ENCODE results near the gene B3GAT1. TPM values are rescaled to one million over a fixed set of nuclear protein-coding genes. Genes with fewer than 3 reads are reported as not detected.

The B3GAT1 gene
- total RNA-seq, 3 donors from 2014 or later (not counting 1 experiment from before 2014, with no cell fraction given): 41.3 to 78.4 (median 65.1) TPM

GRCh38 chr11:134371436-134372185 lies 40.4 kb downstream of the B3GAT1 start:
- no peak overlapping the region for H3K27ac ChIP-seq (ENCODE audit: low read length)
- H3K4me3 Mint-ChIP-seq: no peak overlapping the region
- H3K27ac Mint-ChIP-seq: no peak overlapping the region
- no peaks in the 10 kb centered on the region for H3K4me1 ChIP-seq (ENCODE audit: control insufficient read depth, insufficient read depth, low read length)
- H3K36me3 ChIP-seq (ENCODE audit: control insufficient read depth, insufficient read depth, low read length): no peaks in the 10 kb centered on the region
- H3K36me3 Mint-ChIP-seq: no peaks in the 10 kb centered on the region
- no peaks in the 10 kb centered on the region for H3K9me3 ChIP-seq (ENCODE audit: control insufficient read depth, insufficient read depth, low read length)
- no peaks in the 10 kb centered on the region for H3K27me3 ChIP-seq (ENCODE audit: control insufficient read depth, insufficient read depth, low read length)
- no peaks in the 10 kb centered on the region for H3K9me3 Mint-ChIP-seq
- peaks cover 0 to 8% of the 10 kb centered on the region in 2 donors for H3K4me1 Mint-ChIP-seq
- TF ChIP-seq CTCF (IDR thresholded peaks at IDR 0.05): no peak
- WGBS (ENCODE audit: insufficient coverage): 92% methylated on average over 22 of the region's 22 CpGs
- H3K27me3 Mint-ChIP-seq (ENCODE audit: low read depth in 2 of 2): no peaks in the 10 kb centered on the region
- intact Hi-C loops (cut with micrococcal nuclease): no loop called here
- no peak for DNase-seq
- ATAC-seq: no peak
- H3K4me3 ChIP-seq (ENCODE audit: low read length): no peak overlapping the region

GRCh38 chr11:134370526-134371435 lies 41.3 kb downstream of the B3GAT1 start:
- no peaks in the 10 kb centered on the region for H3K4me1 ChIP-seq (ENCODE audit: control insufficient read depth, insufficient read depth, low read length)
- intact Hi-C loops (cut with micrococcal nuclease): no loop called here
- no peak overlapping the region for H3K4me3 Mint-ChIP-seq
- H3K9me3 Mint-ChIP-seq: no peaks in the 10 kb centered on the region
- 93% methylated on average over 18 of the region's 19 CpGs for WGBS (ENCODE audit: insufficient coverage)
- no peak overlapping the region for H3K27ac ChIP-seq (ENCODE audit: low read length)
- TF ChIP-seq CTCF (IDR thresholded peaks at IDR 0.05): no peak
- H3K27me3 ChIP-seq (ENCODE audit: control insufficient read depth, insufficient read depth, low read length): no peaks in the 10 kb centered on the region
- no peaks in the 10 kb centered on the region for H3K9me3 ChIP-seq (ENCODE audit: control insufficient read depth, insufficient read depth, low read length)
- H3K4me3 ChIP-seq (ENCODE audit: low read length): no peak overlapping the region
- peaks cover 0 to 8% of the 10 kb centered on the region in 2 donors for H3K4me1 Mint-ChIP-seq
- DNase-seq (no peak), ATAC-seq (no peak)
- no peaks in the 10 kb centered on the region for H3K27me3 Mint-ChIP-seq (ENCODE audit: low read depth in 2 of 2)
- H3K36me3 ChIP-seq (ENCODE audit: control insufficient read depth, insufficient read depth, low read length): no peaks in the 10 kb centered on the region
- no peaks in the 10 kb centered on the region for H3K36me3 Mint-ChIP-seq
- H3K27ac Mint-ChIP-seq: no peak overlapping the region

GRCh38 chr11:134369656-134370525 lies 42.2 kb downstream of the B3GAT1 start:
- Histone ChIP-seq H3K36me3 (ENCODE audit: control insufficient read depth, insufficient read depth, low read length) (no peaks in the 10 kb centered on the region), H3K9me3 (ENCODE audit: control insufficient read depth, insufficient read depth, low read length) (no peaks in the 10 kb centered on the region), H3K27ac (ENCODE audit: low read length) (no peak overlapping the region), H3K4me3 (ENCODE audit: low read length) (no peak overlapping the region), H3K27me3 (ENCODE audit: control insufficient read depth, insufficient read depth, low read length) (no peaks in the 10 kb centered on the region), H3K4me1 (ENCODE audit: control insufficient read depth, insufficient read depth, low read length) (no peaks in the 10 kb centered on the region)
- WGBS (ENCODE audit: insufficient coverage): 94% methylated on average over 30 of the region's 30 CpGs
- no peak for TF ChIP-seq CTCF (IDR thresholded peaks at IDR 0.05)
- Mint-ChIP-seq H3K4me3 (no peak overlapping the region), H3K27me3 (ENCODE audit: low read depth in 2 of 2) (no peaks in the 10 kb centered on the region), H3K4me1 (peaks cover 0 to 8% of the 10 kb centered on the region in 2 donors), H3K36me3 (no peaks in the 10 kb centered on the region), H3K9me3 (no peaks in the 10 kb centered on the region), H3K27ac (no peak overlapping the region)
- DNase-seq (no peak), ATAC-seq (no peak)
- intact Hi-C loops (cut with micrococcal nuclease): no loop called here

Measured in natural killer cell (primary cell).